Lower lobe of right lung (tissue), 2 donors: ENCODE data around the gene JCAD. TPM values are rescaled to one million over a fixed set of nuclear protein-coding genes. Genes with fewer than 3 reads are reported as not detected.

Experiments used
- ATAC-seq, 2 donors: fragments of 200-7000 bp; cut with Tn5 transposase; one replicate each; pipeline ENCODE4 v1.9.1; 2020 to 2022; ENCODE audit warnings: mild to moderate bottlenecking in 2 of 2, moderate library complexity in 2 of 2
- DNase-seq: peaks from one replicate; pipeline ENCODE4 v3.0.0-alpha.2; 2020
- H3K27ac ChIP-seq: fragments of 200-600 bp; one replicate; pipeline ENCODE4 v1.8.0; 2022
- H3K27me3 ChIP-seq: fragments of 200-600 bp; one replicate; pipeline ENCODE4 v1.8.0; 2022; ENCODE audit warnings: low read depth
- H3K36me3 ChIP-seq: fragments of 200-600 bp; one replicate; pipeline ENCODE4 v1.8.0; 2022; ENCODE audit warnings: mild to moderate bottlenecking
- H3K4me1 ChIP-seq: fragments of 200-600 bp; one replicate; pipeline ENCODE4 v1.8.0; 2022
- H3K4me3 ChIP-seq: fragments of 200-600 bp; one replicate; pipeline ENCODE4 v1.8.0; 2022; ENCODE audit warnings: mild to moderate bottlenecking
- H3K9me3 ChIP-seq: fragments of 200-600 bp; one replicate; pipeline ENCODE4 v1.8.0; 2022
- CTCF ChIP-seq: fragments of 200-600 bp; IDR thresholded peaks from one replicate; pipeline ENCODE4 v1.8.0; 2022; ENCODE audit warnings: antibody characterized with exemption, mild to moderate bottlenecking
- intact Hi-C: fragments of 100-400 bp; cut with DNase I; formaldehyde crosslinking; loops from one replicate; pipeline ENCODE4 v1.11.0; 2022
- total RNA-seq: library from RNA; stranded (reverse); fragmentation: NEBNext Ultra II Directional; extraction: Animal tissue kit (Norgen Biotek cat#: 25700); gene quantifications from one replicate; pipeline ENCODE4 v1.2.1, GENCODE V29; 2021
- donor health status: DM: no; HTN: yes; CAD: no; lungs with severe emphysema.

JCAD gene
- total RNA-seq, 1 donor from 2014 or later, result 101 TPM

DNA sequence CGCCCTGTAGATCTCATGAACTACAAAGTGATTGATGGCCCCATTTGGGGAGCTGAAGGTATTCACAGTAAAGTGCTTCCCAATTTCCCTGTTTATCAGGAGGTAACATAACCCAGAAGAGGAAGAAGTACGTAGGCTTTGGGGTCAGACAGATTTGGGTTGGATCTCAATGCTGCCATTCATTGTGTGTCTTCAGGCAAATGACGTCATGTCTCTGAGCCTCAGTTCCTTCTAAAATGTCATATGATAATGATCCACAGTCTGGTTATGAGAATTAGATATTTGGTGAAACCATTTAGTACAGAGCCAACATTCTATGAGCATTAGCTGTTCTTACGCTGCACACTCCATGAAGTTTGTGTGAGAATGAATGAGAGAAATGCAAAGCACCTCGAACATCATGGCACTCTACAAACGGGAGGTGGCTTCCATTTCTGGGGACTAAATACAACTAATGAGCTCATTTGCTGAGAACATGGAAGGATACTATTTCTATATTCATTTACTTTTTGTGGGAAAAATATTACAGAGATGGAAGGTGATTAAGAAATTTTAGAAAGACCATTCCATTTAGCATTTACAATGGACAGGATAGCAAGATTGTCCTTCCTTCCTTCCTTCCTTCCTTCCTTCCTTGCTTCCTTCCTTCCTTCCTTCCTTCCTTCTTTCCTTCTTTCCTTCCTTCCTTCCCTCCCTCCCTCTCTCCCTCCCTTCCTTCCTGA is 13.8 kb upstream of the JCAD start:
- Histone ChIP-seq H3K27me3 (no peaks in the 10 kb centered on the region), H3K36me3 (no peaks in the 10 kb centered on the region), H3K27ac (no peak overlapping the region), H3K9me3 (no peaks in the 10 kb centered on the region), H3K4me1 (no peaks in the 10 kb centered on the region), H3K4me3 (no peak overlapping the region)
- ATAC-seq (no peak), DNase-seq (no peak)
- TF ChIP-seq CTCF, result no peak
- intact Hi-C loops, result no loop called here

DNA sequence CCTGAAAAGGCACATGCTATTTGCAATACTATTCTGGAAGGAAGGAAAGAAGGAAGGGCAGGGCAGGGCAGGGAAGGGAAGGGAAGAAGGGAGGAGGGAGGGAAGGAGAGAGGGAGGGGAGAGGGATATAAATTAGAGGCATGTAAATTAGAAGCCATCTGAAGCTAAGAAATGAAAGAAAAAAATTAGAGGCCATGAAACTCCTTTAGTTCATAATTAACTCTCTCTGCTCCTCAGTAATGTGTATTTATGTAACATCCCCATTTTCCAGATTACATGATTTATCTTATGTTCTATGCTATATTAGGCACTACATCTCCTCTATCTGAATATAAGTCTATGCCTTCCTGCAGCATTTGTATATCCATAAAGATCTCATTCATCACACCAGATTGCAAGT is 12.7 kb upstream of the JCAD start:
- no peaks in the 10 kb centered on the region for H3K36me3 ChIP-seq
- DNase-seq, result no peak
- no peak overlapping the region for H3K27ac ChIP-seq
- H3K9me3 ChIP-seq, result no peaks in the 10 kb centered on the region
- no peak for TF ChIP-seq CTCF
- no peaks in the 10 kb centered on the region for H3K27me3 ChIP-seq
- no peak for ATAC-seq
- no peak overlapping the region for H3K4me3 ChIP-seq
- intact Hi-C loops, result no loop called here
- H3K4me1 ChIP-seq, result no peaks in the 10 kb centered on the region

DNA sequence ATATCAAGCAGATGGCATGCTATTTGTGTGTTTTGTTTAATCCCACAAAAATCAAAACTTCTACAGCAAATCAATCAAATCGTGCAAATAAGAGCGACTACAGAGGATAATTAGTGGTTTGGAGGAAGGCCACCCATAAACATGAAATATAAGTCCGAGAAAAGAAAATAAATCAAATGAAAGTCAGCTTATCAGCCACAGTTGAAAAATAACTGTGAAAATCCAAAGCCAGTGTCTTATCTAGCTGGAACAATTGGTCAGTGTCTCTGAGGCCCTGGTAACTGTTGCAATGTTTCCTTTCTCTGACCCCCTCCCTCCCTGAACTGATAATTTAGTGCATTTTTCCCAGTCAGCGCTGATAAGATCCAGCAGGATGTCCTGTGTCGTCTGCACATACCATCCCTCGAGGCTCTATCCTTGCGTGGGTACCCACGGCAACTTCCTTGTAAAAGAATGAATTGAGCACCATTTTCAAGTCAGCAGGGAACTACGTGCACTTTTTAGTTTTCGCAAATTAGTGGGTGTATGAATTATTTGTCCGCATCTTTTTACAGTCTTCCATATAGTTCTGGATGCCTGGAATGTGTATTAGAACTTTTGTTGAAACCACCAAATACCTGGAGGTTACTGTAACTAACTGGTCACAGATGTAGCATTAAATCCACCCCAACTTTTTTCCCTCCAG is 10.8 kb upstream of the JCAD start:
- TF ChIP-seq CTCF, result no peak

DNA sequence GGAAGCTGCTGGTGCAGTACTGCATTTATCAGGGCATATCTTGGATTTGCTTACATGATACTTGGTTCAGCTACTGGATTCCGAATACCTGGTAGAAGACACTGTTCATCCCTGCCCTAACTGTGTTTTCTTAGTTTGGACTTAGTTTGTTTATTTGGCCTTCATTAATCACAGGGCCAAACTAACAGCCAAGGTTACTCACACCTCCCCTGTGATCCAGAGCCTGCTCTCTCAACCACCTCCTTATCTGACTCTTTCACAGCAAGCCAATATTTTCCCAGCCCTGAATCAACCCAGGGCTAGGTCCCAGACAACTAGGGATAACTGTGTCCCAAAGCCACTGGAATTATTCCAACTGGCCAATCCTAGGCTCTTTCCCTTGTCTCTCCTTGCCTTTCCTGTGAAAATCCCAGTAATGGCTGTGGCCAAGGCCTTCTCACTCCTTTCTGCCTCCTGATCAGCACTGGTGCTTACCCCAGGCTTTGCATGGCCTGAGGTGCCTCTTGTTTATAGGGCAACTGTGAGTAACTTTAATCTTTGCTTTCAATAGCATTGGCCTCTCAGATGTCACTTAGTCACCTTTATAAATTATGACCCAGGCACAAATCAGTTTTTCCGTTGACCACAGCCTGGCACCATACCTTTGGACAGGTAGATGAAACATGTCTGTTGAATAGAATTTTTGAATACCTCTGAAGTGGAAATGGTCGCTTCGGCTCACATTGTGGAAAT is 9.3 kb upstream of the JCAD start:
- Histone ChIP-seq H3K4me3 (no peak overlapping the region), H3K36me3 (no peaks in the 10 kb centered on the region), H3K9me3 (no peaks in the 10 kb centered on the region), H3K27me3 (peaks cover 1% of the 10 kb centered on the region), H3K4me1 (no peaks in the 10 kb centered on the region), H3K27ac (no peak overlapping the region)
- ATAC-seq, result no peak
- TF ChIP-seq CTCF, result no peak
- DNase-seq, result no peak
- intact Hi-C loops, result no loop called here

More for the DNA sequence above, 10.8 kb upstream of the JCAD start:
- Histone ChIP-seq H3K9me3 (no peaks in the 10 kb centered on the region), H3K27ac (no peak overlapping the region), H3K4me3 (no peak overlapping the region), H3K27me3 (no peaks in the 10 kb centered on the region), H3K36me3 (no peaks in the 10 kb centered on the region), H3K4me1 (no peaks in the 10 kb centered on the region)
- no peak for ATAC-seq
- no peak for DNase-seq
- intact Hi-C loops, result no loop called here

- Histone ChIP-seq H3K4me1 (peaks cover 8% of the 10 kb centered on the region), H3K27me3 (peaks cover 11% of the 10 kb centered on the region), H3K27ac (no peak overlapping the region), H3K9me3 (no peaks in the 10 kb centered on the region), H3K4me3 (no peak overlapping the region), H3K36me3 (no peaks in the 10 kb centered on the region)
- no peak for ATAC-seq
- no peak for DNase-seq
- no peak for TF ChIP-seq CTCF
- intact Hi-C loops, result no loop called here
These were observed 3.7 kb upstream of the JCAD start for GRCh38 chr10:30063099-30063498.
